Measurements from ENCODE around the gene PKD2L2.
A peak's percentile ranks its signal among the peaks of the same experiment; 100 is the strongest.

PKD2L2 gene

DNA sequence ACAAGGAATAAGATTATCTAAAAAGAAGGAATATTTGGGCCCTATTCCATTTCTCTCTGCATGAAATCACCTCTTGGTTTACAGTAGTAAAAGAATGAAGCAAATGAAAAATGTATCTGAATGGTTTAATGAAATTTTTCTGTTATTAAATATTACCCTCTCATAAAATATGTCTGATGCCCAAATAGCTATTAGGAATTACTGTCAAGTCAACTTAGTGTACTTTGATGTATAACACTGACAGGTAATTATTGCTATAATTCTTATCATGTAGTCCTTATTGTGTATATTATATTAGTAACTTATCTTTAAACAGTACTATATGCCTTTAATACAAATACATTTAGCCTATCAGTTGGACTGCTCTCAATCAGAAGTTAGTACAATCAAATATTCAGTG is 13.2 kb upstream of the PKD2L2 start:
- H3K4me3 ChIP-seq (ENCODE audit: severe bottlenecking): no peak overlapping the region
- peaks cover 14% of the 10 kb centered on the region for H3K4me1 ChIP-seq (ENCODE audit: insufficient read depth, poor library complexity, severe bottlenecking)
- TF ChIP-seq, protein P1, sequence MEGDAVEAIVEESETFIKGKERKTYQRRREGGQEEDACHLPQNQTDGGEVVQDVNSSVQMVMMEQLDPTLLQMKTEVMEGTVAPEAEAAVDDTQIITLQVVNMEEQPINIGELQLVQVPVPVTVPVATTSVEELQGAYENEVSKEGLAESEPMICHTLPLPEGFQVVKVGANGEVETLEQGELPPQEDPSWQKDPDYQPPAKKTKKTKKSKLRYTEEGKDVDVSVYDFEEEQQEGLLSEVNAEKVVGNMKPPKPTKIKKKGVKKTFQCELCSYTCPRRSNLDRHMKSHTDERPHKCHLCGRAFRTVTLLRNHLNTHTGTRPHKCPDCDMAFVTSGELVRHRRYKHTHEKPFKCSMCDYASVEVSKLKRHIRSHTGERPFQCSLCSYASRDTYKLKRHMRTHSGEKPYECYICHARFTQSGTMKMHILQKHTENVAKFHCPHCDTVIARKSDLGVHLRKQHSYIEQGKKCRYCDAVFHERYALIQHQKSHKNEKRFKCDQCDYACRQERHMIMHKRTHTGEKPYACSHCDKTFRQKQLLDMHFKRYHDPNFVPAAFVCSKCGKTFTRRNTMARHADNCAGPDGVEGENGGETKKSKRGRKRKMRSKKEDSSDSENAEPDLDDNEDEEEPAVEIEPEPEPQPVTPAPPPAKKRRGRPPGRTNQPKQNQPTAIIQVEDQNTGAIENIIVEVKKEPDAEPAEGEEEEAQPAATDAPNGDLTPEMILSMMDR (IDR thresholded peaks at IDR 0.05; ENCODE audit: poor library complexity, severe bottlenecking): no peak
- DNase-seq (ENCODE audit: low spot score): no peak
- H3K27me3 ChIP-seq (ENCODE audit: insufficient read depth, poor library complexity, severe bottlenecking): no peaks in the 10 kb centered on the region
- no peaks in the 10 kb centered on the region for H3K9me3 ChIP-seq (ENCODE audit: severe bottlenecking)
- no peak for ATAC-seq (ENCODE audit: low read depth)
- H3K36me3 ChIP-seq (ENCODE audit: low read depth): no peaks in the 10 kb centered on the region
- no peak overlapping the region for H3K27ac ChIP-seq (ENCODE audit: poor library complexity, severe bottlenecking)

DNA sequence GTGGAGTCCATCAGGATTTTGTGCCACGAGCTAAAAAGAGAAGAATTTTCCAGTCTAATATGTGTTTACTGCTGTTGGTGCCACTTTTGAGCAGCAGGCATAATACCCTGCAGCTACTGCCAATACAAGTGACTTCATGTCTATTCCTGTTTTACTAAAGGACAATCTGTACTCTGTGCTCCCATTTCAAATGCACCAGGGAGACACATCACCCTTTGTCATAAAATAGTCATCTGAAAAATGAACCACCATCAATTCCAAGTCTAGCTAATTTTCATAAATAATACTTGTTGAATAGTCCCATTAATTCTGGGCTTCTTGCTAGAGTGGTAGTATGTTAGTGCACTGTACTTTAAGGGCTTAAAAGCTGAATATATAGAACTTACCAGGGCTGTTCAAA is 8.9 kb upstream of the PKD2L2 start:
- Histone ChIP-seq H3K4me1 (ENCODE audit: insufficient read depth, poor library complexity, severe bottlenecking) (peaks cover 16% of the 10 kb centered on the region), H3K9me3 (ENCODE audit: severe bottlenecking) (no peaks in the 10 kb centered on the region), H3K27me3 (ENCODE audit: insufficient read depth, poor library complexity, severe bottlenecking) (no peaks in the 10 kb centered on the region), H3K27ac (ENCODE audit: poor library complexity, severe bottlenecking) (peak overlapping the region; percentile 10), H3K36me3 (ENCODE audit: low read depth) (no peaks in the 10 kb centered on the region), H3K4me3 (ENCODE audit: severe bottlenecking) (no peak overlapping the region)
- TF ChIP-seq, protein P1 (IDR thresholded peaks at IDR 0.05; ENCODE audit: poor library complexity, severe bottlenecking): no peak
- peak; percentile 74 for ATAC-seq (ENCODE audit: low read depth)
- DNase-seq (ENCODE audit: low spot score): no peak

DNA sequence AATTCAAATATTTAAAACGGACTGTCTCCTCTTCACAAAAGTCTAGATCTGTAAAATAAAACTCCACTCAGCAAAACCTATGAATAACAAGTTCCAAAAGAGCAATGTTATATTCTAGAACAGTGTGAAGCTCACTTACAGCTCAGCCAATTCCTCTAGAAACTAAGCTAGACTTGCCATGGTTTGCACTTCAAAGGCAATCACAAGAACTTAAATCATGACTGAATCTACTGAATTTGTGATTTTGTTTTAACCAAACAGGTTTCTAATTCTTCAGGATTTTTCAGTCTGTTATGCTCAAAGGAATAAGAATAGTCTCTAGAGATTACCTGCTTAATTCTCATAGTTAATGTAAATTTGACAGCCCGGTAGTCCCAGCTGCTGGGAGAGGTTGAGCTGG is 1.4 kb upstream of the PKD2L2 start:
- no peak overlapping the region for H3K4me3 ChIP-seq (ENCODE audit: severe bottlenecking)
- ATAC-seq (ENCODE audit: low read depth): no peak
- no peaks in the 10 kb centered on the region for H3K36me3 ChIP-seq (ENCODE audit: low read depth)
- no peaks in the 10 kb centered on the region for H3K9me3 ChIP-seq (ENCODE audit: severe bottlenecking)
- DNase-seq (ENCODE audit: low spot score): no peak
- no peak overlapping the region for H3K27ac ChIP-seq (ENCODE audit: poor library complexity, severe bottlenecking)
- H3K4me1 ChIP-seq (ENCODE audit: insufficient read depth, poor library complexity, severe bottlenecking): no peaks in the 10 kb centered on the region
- no peaks in the 10 kb centered on the region for H3K27me3 ChIP-seq (ENCODE audit: insufficient read depth, poor library complexity, severe bottlenecking)
- TF ChIP-seq, protein P1 (IDR thresholded peaks at IDR 0.05; ENCODE audit: poor library complexity, severe bottlenecking): no peak

DNA sequence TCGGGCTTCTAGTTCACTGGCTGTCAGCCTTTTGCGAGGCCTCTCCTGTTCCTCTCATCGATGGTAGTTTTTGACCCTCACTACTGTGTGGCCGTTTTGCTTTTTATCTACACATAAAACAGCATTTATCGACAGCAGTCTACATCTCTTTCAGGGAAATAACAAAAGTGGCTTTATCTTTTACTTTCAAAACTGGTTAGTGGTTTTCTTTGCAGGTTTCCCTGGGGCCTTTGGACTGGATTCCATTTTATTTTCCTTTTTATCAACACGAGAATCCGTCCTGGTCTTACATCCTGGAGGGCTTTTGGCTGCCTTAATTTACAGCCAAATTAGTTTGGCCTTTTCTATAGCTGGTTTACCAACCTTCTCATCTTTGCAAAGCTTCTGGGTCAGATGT is 793 bp upstream of the PKD2L2 start:
- Histone ChIP-seq H3K4me3 (ENCODE audit: severe bottlenecking) (no peak overlapping the region), H3K4me1 (ENCODE audit: insufficient read depth, poor library complexity, severe bottlenecking) (no peaks in the 10 kb centered on the region), H3K27me3 (ENCODE audit: insufficient read depth, poor library complexity, severe bottlenecking) (no peaks in the 10 kb centered on the region), H3K9me3 (ENCODE audit: severe bottlenecking) (no peaks in the 10 kb centered on the region), H3K36me3 (ENCODE audit: low read depth) (no peaks in the 10 kb centered on the region), H3K27ac (ENCODE audit: poor library complexity, severe bottlenecking) (no peak overlapping the region)
- DNase-seq (ENCODE audit: low spot score) (no peak), ATAC-seq (ENCODE audit: low read depth) (no peak)
- TF ChIP-seq, protein P1 (IDR thresholded peaks at IDR 0.05; ENCODE audit: poor library complexity, severe bottlenecking): no peak

DNA sequence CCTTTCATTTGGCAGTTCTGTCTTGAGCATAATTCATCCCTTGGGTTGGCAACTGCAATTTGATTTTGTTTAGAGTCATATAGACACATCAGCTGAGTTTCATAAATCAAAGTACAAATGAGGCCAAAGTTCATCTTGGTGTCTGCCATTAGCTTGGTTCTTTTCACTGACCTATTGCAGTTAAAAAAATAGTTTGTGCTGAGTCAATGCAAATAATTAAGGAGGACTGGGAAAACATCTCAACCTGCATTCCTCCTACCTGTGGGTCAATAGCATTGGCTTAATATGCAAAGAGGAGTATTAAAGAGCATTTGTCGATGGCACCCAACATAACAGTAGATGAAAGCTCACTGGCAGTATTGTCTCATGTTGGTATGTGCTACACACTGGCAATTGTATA is 1.6 kb downstream of the PKD2L2 start:
- H3K9me3 ChIP-seq (ENCODE audit: severe bottlenecking): no peaks in the 10 kb centered on the region
- no peaks in the 10 kb centered on the region for H3K4me1 ChIP-seq (ENCODE audit: insufficient read depth, poor library complexity, severe bottlenecking)
- ATAC-seq (ENCODE audit: low read depth) (no peak), DNase-seq (ENCODE audit: low spot score) (no peak)
- H3K27ac ChIP-seq (ENCODE audit: poor library complexity, severe bottlenecking): no peak overlapping the region
- no peaks in the 10 kb centered on the region for H3K27me3 ChIP-seq (ENCODE audit: insufficient read depth, poor library complexity, severe bottlenecking)
- no peaks in the 10 kb centered on the region for H3K36me3 ChIP-seq (ENCODE audit: low read depth)
- H3K4me3 ChIP-seq (ENCODE audit: severe bottlenecking): no peak overlapping the region
- TF ChIP-seq, protein P1 (IDR thresholded peaks at IDR 0.05; ENCODE audit: poor library complexity, severe bottlenecking): no peak

Measured in RWPE2 (cell line).